NCI-H82 (cell line): ENCODE results near the gene RAMP1.

ENCODE experiments used
- DNase-seq: peaks from one replicate; lab custom pipeline; 2025; lab: John Stamatoyannopoulos, UW

The RAMP1 gene

DNA sequence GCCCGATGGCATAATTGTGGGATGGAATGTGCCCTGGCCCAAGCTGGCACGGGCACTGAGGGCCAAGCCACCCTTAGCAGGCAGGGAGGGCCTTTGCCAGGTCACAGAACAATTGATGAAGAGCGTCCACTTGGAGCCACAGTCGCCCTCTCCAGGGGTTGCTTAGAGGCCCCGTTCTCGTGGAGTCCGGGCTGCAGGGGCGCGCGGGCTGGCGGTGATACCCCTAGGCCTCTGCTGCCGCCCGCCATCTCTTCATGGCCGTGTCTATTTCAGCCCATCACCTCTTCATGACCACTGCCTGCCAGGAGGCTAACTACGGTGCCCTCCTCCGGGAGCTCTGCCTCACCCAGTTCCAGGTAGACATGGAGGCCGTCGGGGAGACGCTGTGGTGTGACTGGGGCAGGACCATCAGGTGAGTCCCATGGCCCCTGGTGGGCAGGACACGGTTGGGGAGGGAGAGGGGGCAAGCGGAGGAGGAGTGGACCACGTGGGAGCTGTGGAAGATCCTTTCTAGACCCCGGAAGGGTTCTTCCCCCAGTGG lies 17.6 kb downstream of the RAMP1 start:
- DNase-seq = no peak

DNA sequence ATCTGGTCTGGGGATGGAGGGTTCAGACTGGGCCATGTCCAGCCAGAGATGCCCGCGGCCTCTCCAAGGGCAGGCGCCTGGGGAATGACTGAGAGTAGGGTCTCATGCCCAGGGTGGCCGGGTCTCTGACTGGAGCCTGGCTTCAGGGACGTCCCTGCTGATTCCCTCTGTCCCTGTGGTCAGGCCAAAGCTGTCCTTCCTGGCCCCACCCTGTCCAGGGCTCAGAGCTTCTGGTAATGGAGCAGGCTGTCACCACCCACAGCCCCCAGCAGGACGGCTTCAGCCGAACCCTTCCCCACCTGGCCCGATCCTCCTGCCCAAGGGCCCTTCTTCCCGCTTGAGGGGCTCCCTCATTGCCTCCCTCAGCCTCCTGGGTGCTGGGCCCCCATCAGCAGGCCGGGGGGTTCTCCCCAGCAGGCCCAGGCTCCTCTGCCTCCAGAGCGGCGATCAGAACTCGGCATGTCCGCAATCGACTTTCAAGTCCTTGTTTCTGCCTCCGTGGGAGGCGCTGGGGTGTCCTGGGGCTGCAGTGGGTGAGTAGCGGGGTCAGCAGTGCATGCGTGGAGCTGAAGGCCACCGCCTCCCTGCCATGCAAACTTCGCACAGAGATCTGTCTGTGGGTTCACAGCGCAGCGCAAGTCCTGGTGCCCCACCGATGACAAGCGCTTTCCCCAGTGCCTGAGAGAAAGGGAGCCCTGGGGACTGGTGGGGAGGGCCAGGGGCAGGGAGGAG lies 18.3 kb downstream of the RAMP1 start:
- no peak for DNase-seq

DNA sequence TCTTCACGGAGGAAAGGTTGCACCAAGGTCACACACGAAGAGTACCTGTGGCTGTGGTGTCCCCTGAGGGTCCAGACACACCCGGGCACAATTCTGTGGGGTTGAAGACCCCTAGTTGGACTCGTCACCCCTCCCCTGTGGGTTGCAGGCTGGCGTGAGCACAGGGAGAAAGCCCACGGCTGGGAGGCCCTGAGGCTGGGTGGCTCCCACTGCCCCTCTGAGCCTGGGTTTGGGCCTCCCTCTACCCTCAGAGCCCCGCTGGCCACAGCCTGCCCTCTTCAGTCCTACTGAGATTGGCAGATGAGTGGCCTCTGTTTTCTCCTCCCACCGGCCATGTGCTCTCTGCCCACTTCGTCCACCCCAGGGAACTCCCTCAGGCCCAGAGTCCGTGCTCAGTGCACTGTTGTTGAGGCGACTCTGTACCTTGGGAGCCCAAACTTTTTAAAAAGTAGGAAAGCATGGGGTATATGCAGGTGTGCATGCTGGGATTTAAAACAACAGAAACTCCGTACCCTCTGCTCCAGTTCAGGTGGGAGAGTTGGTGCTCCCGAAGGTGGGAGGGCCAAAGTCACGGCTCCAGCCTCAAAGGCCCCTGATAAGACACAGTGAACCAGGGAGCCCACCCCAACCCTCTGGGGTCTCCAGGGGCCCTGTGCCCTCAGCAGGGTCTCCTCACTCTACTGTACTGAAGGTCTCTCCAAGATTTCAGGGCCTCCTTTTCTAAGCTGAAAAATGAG lies 19.1 kb downstream of the RAMP1 start:
- no peak for DNase-seq

DNA sequence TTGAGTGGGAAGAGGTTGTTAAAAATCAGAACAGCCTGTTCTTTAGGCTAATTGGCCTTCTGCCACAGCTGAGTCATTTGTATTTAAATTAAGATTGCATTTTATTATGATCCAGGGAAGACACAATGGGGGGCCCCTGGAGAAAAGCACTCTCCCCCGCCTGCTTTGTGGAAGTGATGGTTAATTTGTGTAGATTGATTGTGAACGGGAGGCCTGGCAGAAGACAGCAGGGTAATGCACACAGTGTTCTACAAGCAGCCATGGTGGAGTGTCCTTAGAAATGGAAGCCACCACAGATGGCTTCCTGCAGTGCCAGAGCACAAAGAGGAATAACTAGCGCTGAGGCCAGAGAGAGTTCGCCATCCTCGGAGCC lies 19.6 kb downstream of the RAMP1 start:
- DNase-seq = no peak

DNA sequence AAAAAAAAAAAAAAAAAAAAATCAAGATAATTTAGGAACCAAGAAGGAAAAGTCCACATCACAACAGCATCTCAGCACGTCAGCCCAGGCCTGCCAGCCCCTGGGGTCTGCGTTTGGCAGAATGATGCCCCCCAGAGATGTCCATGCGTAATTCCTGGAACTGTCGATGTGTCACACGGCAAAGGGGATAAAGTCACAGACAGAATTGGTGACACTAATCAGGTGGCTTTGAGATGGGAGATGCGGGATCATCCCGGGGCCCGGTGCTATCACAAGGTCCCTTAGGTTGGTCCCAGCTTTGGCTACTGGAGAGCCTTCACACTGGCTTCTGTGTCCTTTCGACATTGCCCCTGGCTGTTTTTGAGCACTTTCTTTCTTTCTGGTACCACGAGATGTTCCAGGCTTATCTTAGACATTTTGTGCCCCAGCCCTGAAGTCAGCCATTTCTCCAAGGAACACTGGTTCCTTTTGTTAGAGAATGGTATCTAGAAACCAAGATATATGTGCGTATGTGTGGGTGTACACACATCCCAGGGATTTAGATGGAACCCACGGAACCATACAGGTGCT lies 20.7 kb downstream of the RAMP1 start:
- DNase-seq = no peak

DNA sequence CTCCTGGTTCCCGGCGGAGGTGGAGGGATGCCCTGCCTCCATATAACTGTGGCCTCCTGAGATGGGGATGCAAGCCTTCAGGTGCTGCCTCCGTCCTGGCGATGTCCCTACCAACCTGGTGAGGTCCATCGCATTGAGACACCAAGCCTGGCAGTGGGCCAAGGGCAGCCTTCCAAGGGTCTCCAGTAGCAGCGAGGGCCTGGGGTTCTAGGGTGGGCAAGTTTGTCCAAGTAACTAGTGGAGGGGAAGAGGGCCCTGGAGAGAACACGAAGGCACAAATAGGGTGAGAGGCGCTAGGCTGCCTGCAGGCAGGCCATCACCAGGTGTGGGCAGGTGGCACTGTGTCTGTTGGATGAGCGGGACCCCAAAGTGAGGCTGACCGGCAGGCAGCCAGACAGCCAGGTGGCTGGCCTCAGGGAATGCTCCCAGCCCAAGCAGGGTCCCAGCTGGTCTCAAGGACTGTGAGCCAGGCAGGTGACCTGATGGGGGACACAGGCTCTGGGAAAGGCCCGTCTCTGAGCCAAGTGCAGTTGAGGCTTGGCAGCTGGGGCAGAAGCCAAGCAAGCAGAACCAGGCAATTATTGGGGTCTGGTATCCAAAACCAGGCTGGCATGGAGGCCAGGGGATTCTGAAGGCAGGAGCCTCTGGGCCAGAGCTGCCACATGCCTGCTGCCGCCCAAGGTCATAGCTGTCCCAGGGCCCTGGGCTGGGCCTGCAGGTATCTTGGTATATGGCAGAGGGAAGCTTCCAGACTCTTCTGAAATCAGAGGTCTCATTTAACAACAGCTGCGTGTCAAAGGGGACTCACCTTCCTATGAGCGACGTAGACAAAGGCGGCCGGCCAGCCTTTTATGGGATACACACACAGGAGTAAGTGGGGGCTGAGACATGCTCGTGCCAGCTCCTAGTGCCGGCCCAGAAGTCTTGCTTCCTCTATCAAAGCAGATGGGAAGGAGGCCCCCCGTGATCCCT lies 23.4 kb downstream of the RAMP1 start:
- peak; percentile 40 for DNase-seq

DNA sequence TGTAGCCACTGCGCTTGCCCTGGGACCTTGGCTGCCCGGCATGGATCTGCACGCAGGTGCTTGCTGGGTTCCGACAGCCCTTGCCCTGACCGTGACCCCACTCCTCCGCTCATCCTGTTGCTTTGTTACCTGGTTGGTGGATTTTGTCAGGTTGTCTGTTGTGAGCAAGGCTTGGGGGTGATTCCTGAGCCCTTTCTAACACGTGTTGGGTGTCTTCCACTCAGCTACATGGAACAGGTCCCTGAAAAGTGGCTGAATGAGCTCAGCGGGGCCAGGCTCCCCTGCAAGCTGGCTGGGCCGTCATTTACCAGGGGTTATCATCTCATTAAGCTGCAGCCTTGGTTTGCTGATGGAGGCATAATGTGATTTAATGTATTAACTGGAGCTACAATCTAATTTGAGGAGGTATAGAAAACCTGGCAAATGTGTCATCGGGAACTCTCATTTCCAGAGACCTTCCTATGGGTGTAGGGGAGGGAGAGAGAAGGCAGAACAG lies 24.6 kb downstream of the RAMP1 start:
- peak; percentile 98 for DNase-seq

DNA sequence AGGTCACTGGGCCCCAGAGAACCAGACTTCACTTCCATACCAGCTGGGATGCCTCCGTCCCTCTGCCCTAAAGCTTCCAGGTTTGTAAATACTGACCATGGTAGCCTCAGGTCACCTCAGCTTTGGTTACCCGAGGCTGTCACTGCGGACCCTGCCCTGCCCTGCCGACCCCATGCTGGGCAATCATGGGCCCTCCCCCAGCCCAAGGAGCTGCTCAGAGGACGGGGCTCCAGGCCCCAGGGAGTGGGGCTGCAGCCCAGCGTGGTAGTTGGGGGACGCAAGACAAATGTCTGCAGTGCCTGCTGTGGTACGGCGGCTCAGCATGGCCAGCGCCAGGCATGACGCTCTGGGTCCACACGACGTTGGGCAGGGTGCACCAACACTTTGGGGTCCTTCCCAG lies 25.3 kb downstream of the RAMP1 start:
- no peak for DNase-seq

DNA sequence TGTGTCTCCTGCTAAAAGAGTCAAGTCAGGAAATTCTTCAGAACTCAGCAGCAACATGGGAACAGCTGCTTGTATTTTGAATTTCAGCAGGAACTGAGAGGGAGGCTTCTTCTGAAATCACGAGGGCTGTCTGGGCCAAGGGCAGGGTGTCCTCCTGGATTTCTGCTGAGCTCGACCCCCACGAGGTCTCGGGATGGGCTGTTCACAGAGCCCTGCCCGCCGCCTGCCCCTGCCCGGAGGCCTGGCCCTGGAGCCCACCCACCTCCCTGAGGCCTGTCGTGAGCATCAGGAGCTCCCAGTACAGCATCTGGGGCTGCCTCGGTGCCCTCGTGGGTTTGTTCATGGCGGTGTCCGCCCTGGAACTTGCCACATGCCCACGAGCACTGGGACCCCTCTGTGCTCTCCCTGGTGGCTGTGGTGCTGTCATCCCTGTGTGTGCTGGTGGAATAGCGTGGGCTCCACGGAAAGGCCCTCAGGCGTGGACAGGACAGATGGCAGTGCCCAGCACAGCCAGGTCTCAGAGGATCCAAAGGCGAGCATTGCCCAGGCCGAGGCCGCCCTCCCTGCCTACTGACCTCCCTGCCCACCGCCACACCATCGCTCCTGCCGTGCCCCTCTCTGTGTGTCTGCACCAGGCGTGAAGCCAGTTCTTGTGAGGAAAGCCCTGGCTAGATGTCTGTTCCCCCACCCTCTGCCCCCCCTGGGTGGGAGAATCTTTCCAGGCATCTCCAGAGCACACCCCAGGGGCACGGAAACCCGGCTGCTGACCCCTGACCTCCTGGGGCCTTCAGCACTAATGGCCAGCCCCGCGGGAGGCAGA lies 25.9 kb downstream of the RAMP1 start:
- no peak for DNase-seq

DNA sequence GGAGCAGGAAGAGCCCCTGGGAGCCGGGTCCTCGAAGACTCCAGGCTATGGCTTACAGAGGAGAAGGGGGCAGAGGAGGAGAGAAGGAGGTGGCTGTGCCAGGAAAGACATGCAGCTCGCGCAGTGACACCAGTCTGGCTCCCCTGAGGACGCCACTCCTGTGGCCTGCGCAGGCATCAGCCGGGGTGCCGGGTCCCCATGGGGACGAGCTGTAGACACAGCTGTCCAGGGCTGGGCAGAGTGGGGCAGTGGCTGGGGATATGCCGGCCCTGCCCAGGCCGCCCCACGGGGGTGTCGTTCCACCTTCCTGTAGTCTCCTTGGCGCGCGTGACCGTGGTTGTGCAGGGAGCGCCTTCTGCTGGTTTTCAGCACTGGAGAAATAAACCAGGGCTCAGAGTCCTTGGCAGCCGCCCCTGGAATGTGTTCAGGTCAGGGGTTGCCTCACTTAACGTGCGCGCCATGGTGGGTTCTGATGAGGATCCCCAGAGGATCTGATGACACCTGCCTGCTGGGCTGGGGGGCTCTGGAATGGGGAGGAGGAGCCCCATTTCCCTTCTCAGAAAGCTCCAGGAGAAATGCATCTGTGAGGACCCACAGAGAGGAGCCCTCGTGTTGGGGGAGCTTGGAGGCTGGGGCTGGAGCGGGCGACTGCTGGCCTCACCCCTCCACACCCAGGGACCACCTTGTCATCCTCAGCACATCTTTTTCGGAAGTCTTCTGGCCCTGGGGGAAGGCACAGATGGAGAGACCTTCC lies 26.7 kb downstream of the RAMP1 start:
- DNase-seq = no peak

DNA sequence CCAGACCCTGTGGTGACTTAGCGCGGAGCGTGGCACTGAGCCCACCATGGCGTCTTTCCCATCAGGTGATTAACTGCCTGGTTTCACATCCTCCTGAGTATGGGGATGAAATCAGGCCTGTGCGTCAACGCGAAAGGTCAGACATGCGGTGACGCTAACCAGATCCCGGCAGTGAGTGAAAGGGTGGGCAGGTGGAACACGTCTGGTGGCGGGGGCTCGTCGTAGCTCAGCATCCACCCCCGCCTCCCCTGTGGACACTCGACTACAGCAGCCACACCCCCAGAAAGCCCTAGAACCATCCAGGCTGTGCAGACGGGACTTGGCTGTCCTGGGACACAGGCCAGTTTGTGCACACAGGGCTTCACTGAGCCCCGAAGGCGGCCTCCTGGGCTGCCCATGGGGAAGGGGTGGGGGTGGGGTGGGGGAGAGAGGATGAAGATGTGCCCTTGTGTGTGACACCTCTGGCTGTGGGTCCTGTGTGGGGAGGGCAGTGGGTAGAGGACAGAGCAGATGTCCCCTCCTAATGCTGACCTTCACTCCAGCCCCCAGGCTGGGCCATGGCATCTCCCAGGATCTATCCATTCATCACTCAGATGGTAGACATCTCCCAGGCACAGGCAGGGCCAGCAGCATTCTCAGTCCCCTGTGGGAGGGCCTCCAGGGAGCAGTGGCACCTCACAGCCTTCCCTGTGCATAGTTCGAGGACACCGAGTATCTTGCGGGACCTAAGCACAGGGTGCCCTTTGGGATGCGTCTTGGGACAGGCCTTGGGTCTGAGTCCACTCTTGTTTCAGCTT lies 27.5 kb downstream of the RAMP1 start:
- no peak for DNase-seq

DNA sequence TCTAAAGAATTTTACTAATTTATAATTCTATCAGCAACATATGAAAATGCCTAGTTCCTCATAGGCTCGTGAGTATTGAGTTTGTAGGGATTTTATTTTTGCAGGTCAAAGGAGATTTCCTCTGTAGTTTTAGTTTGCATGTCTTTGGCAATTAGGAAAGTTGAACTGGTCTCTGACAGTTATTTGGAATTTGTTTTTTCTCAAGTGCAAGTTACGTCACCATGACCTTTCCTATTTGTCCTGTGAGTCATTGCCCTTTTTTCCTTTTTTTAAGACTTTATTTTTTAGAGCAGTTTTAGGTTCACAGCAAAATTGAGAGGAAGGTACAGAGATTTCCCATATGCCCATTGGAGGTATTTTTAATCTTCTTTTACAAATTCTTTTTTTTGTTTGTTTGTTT lies 29.0 kb downstream of the RAMP1 start:
- no peak for DNase-seq

DNA sequence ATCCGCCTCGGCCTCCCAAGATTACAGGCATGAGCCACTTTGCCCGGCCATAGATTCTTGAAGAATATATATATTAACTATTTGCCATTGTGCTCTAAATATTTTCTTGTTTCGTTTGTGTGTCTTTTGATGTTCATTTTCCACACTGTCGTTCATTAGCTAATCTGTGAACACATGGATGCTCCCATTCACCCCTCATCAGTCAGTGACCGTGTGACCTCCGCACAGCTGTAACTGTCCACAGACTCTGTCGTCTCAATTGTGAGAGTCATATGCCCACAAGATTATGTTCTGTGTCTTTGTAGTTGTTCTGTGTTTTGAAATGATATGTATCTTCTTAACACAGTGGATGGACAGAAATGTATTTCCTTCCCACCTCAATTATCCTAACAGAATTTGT lies 29.6 kb downstream of the RAMP1 start:
- DNase-seq = no peak

DNA sequence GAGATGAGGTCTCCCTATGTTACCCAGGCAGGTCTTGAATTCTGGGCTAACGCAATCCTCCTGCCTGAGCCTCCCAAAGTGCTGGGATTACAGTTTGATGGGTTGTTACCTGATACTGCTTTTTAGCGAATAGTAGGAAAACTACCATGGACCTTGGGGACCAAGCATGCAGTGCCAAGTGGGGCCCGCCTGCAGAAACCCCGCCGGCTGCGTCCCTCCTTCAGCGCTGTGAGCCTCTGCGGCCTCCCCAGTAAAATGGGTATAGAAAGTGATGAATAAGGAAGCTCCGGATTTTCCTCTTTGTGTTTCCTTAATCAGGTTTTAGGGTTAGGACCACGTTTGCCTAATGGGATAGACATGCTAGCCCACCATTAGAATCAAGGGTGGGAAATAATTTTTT lies 30.4 kb downstream of the RAMP1 start:
- no peak for DNase-seq

DNA sequence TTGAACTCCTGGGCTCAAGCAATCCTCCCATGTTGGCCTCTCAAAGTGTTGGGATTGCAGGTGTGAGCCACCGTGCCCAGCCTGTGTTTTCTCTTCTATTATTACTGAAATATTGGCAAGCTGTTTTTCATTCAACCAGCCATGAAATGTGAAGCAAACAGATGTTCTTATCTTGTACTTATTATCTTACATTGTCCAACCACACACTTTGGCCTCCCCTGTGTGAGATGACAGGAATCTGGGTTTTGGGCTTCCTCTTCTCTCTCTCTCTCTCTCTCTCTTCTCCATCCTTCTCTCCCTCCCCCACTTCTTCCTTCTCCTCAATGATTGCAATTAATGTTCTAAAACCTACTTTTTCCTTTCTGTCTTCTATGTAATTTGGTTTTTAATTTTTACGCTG lies 33.1 kb downstream of the RAMP1 start:
- DNase-seq = no peak

DNA sequence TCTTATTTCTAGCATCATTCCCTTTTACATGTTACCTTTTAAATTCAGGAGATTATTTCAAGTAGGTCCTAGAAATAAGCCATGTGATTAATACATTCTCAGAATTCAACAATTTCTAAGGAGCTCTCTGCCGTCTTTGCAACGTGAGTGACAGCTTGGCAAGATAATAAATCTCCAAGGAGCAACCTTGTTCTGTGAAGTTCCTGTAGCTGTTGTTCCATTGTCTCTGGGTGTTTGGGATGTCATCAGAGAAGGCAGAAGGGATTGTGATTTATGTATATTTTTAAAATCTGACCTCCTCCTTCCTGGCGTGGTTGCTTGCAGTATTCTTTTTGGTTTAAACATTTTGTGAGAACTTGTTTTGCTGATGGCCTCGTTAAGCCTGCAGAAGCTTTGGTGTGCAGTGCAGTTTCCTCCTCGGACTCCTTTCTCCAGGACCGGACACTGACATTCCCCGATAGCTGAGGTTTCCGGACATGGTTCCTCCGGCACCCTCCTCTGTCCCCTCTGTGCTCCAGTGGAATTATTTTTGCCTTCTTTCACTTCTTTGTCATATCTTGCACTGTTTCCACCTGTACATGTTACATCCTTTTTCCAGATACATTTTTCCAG lies 33.7 kb downstream of the RAMP1 start:
- DNase-seq = no peak

DNA sequence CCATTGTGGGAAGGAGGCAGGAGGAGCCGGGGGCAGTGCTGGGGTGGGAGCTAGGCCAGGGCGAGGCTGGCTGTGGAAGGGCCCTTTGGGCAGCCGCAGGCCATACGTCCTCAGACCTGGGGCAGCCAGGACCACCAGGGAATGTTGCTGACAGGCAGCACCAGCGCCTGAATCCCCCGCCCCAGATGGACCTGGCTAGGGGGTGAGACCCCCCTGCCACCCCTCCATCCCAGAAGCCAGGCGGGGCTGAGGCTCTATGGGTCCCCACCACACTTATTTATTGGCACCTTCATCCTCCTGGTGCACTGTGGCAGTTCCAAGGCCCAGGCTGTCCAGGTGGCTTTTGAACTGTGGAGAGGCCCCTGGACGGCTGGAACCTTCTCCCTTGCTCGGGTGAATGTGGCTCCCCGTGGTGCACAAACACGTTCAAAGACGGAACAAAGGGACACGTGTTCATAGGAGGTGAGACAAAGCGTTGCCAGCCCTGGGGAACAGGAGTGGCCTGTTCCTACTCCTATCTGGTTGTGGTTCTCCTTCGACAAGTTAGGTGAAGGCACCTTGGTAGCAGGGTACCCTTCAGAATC lies 35.1 kb downstream of the RAMP1 start:
- DNase-seq = no peak

DNA sequence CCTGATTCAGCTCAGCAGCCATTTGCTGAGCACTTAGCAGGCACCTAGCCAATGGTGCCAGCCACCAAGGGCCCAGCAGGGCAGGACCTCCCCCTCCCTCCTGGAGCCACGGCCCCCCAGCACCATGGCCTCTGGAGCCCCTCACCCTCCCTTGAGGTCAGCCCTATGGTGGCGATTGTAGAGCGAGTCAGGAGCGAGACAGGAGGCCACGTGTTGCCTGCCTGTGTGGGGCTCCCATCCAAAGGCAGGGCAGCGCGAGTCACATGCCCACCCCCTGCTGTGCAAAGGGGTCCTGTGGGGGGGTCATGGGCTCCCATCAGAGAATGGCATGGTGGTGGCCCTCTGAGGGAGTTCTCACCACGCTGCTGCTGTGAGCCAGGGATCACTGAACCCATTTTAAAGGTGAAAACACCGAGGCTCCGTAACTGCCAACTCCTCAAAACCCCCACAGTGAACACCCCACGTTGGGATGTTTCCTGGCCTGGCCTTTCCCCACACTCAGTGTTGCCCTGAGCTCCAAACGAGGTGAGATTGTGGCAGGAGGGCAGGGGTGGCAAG lies 35.6 kb downstream of the RAMP1 start:
- DNase-seq = no peak
